Upper lobe of left lung (tissue), 4 donors: ENCODE measurements around the gene ZNF423.

Experiments used
- CTCF ChIP-seq, 6 experiments: fragments of 450-650 bp in 4 of 6; fragments of 200-600 bp in 2 of 6; sonication (generic) in 2 of 6; IDR thresholded peaks; one replicate each; pipeline ENCODE4 v1.5.1; 2016 to 2019; ENCODE audit warnings: antibody characterized with exemption in 6 of 6
- POLR2A ChIP-seq, 4 donors: fragments of 450-650 bp; IDR thresholded peaks; one replicate each; pipeline ENCODE4 v1.5.1; 2016 to 2017; ENCODE audit warnings: antibody characterized with exemption in 4 of 4, mild to moderate bottlenecking in 2 of 4
- POLR2AphosphoS5 ChIP-seq, 2 donors: sonication (generic); formaldehyde crosslinking; IDR thresholded peaks; one replicate each; pipeline ENCODE4 v1.5.1; 2017; ENCODE audit warnings: antibody characterized with exemption in 2 of 2

- no peak for TF ChIP-seq POLR2A (IDR thresholded peaks at IDR 0.05)
- TF ChIP-seq CTCF (IDR thresholded peaks at IDR 0.05) = no peak
- TF ChIP-seq POLR2AphosphoS5 (IDR thresholded peaks at IDR 0.05) = no peak
These were observed 303.5 kb downstream of the ZNF423 start for GRCh38 chr16:49552313-49552928.
